Spleen (tissue), 11 donors: ENCODE data around the gene RPRD1B. TPM values are rescaled to one million over a fixed set of nuclear protein-coding genes. Genes with fewer than 3 reads are reported as not detected.

ENCODE experiments used
- DNase-seq: peaks from one replicate; pipeline ENCODE4 v3.0.0-alpha.2; 2020
- H3K27ac ChIP-seq, 8 donors: fragments of 200-600 bp; sonication (generic) in 7 of 8; 1 replicate in 4 of 8; 2 replicates in 4 of 8; pipeline versions ENCODE4 v1.5.0 to v1.8.0; 2016 to 2021; ENCODE audit warnings: inconsistent platforms in 4 of 8, mild to moderate bottlenecking in 4 of 8, moderate library complexity in 1 of 8
- H3K27me3 ChIP-seq, 7 donors: fragments of 200-600 bp; sonication (generic) in 6 of 7; replicated peaks in 1 of 7; 1 replicate in 4 of 7; 2 replicates in 3 of 7; pipeline versions ENCODE4 v1.5.0 to v1.8.0; 2016 to 2021; ENCODE audit warnings: inconsistent platforms in 3 of 7, mild to moderate bottlenecking in 1 of 7
- H3K36me3 ChIP-seq, 6 donors: fragments of 200-600 bp; sonication (generic) in 5 of 6; 1 replicate in 4 of 6; 2 replicates in 2 of 6; pipeline versions ENCODE4 v1.5.0 to v1.8.0; 2016 to 2021; ENCODE audit warnings: inconsistent platforms in 2 of 6
- H3K4me1 ChIP-seq, 6 donors: fragments of 200-600 bp; sonication (generic) in 5 of 6; 1 replicate in 3 of 6; 2 replicates in 3 of 6; pipeline versions ENCODE4 v1.5.0 to v1.8.0; 2016 to 2021; ENCODE audit warnings: inconsistent platforms in 3 of 6
- H3K4me3 ChIP-seq, 8 donors: fragments of 200-600 bp; sonication (generic) in 7 of 8; 1 replicate in 4 of 8; 2 replicates in 4 of 8; pipeline versions ENCODE4 v1.5.0 to v1.8.0; 2016 to 2021; ENCODE audit warnings: inconsistent platforms in 4 of 8, mild to moderate bottlenecking in 4 of 8, moderate library complexity in 2 of 8
- H3K9me3 ChIP-seq, 8 donors: fragments of 200-600 bp; sonication (generic) in 7 of 8; 1 replicate in 4 of 8; 2 replicates in 4 of 8; pipeline versions ENCODE4 v1.5.0 to v1.8.0; 2016 to 2021; ENCODE audit warnings: inconsistent platforms in 4 of 8
- CTCF ChIP-seq, 11 experiments: fragments of 200-600 bp in 7 of 11; fragments of 450-650 bp in 4 of 11; sonication (generic) in 4 of 11; IDR thresholded peaks in 8 of 11; conservative IDR thresholded peaks in 3 of 11; 1 replicate in 7 of 11; 2 replicates in 4 of 11; pipeline versions ENCODE4 v1.4.0 to v1.8.0; 2016 to 2021; ENCODE audit warnings: antibody characterized with exemption in 11 of 11, inconsistent platforms in 4 of 11, mild to moderate bottlenecking in 1 of 11
- POLR2A ChIP-seq, 3 donors: fragments of 450-650 bp; IDR thresholded peaks; one replicate each; pipeline ENCODE4 v1.5.1; 2017; ENCODE audit warnings: antibody characterized with exemption in 3 of 3, mild to moderate bottlenecking in 1 of 3
- POLR2AphosphoS5 ChIP-seq, 3 donors: sonication (generic); formaldehyde crosslinking; IDR thresholded peaks; one replicate each; pipeline ENCODE4 v1.5.1; 2017; ENCODE audit warnings: antibody characterized with exemption in 3 of 3
- WGBS, 5 donors: extraction: QIAGEN DNeasy Blood & Tissue Kit in 3 of 5; methylation state at CpG; one replicate each; pipeline versions ENCODE4 v1.1.5 to v1.1.7; 2013 to 2018; 5-methylcytosine and 5-hydroxymethylcytosine counted together
- intact Hi-C: fragments of 100-400 bp; cut with DNase I; formaldehyde crosslinking; loops from one replicate; pipeline ENCODE4 v1.15.0; 2023; ENCODE audit warnings: low total_unique reads
- polyA plus RNA-seq, 3 donors: library from polyadenylated mRNA; stranded (reverse); fragments of 200-250 nt; gene quantifications; one replicate each; pipeline ENCODE4 v1.2.1, GENCODE V29; 2013
- total RNA-seq, 7 donors: library from RNA; depleted of rRNA in 3 of 7; stranded (reverse); fragments of >200 nt in 3 of 7; fragmentation: NEBNext Ultra II Directional in 4 of 7; extraction: Animal tissue kit (Norgen Biotek cat#: 25700) in 4 of 7; gene quantifications; one replicate each; pipeline versions ENCODE4 v1.1.0 to v1.2.1, GENCODE V29; 2016 to 2021
- donor health status: healthy with polysubstance abuse.
- donor health status: DM: no; HTN: no; CAD: no; lungs with moderate emphysema.
- donor health status: DM: no; HTN: no; CAD: no.
- donor health status: Bipolar disorder and iron deficiency.
- donor health status: healthy.
- donor health status: DM: no; HTN: no; CAD: no.
- donor health status: DM: yes; HTN: yes; CAD: no.

The RPRD1B gene
- total and polyA plus RNA-seq, 10 donors, result 7.1 to 42.0 (median 31.2) TPM

- peaks cover 0 to 4% (median 0%) of the 10 kb centered on the region in 8 donors for H3K9me3 ChIP-seq
- peaks cover 0 to 66% (median 20%) of the 10 kb centered on the region in 6 donors for H3K4me1 ChIP-seq
- intact Hi-C loops, result no loop called here
- no peak for DNase-seq
- TF ChIP-seq CTCF (IDR thresholded peaks at IDR 0.05 in 8 of 11, conservative IDR thresholded peaks at IDR 0.05 in 3 of 11) (peak in 5 of 11 experiments; percentile 9 to 33 (median 14)), POLR2A (IDR thresholded peaks at IDR 0.05) (no peak)
- peaks cover 0 to 71% (median 15%) of the 10 kb centered on the region in 6 donors for H3K36me3 ChIP-seq
- no peaks in the 10 kb centered on the region for H3K27me3 ChIP-seq
- H3K4me3 ChIP-seq, result no peak overlapping the region
- peak overlapping the region in 4 of 8 donors; percentile 19 to 39 (median 30) for H3K27ac ChIP-seq
Measured at GRCh38 chr20:38076548-38076947, 43.0 kb downstream of the RPRD1B start.

- Histone ChIP-seq H3K27ac (peak overlapping the region in 2 of 8 donors; percentile 11 to 19), H3K9me3 (peaks cover 0 to 4% (median 0%) of the 10 kb centered on the region in 8 donors), H3K36me3 (peaks cover 0 to 68% (median 8%) of the 10 kb centered on the region in 6 donors), H3K4me3 (no peak overlapping the region), H3K4me1 (peaks cover 0 to 59% (median 18%) of the 10 kb centered on the region in 6 donors), H3K27me3 (no peaks in the 10 kb centered on the region)
- intact Hi-C loops, result no loop called here
- DNase-seq, result no peak
- no peak for TF ChIP-seq CTCF (IDR thresholded peaks at IDR 0.05 in 8 of 11, conservative IDR thresholded peaks at IDR 0.05 in 3 of 11)
- TF ChIP-seq POLR2A (IDR thresholded peaks at IDR 0.05), result no peak
- no peak for TF ChIP-seq POLR2AphosphoS5 (IDR thresholded peaks at IDR 0.05)
- WGBS, 5 donors, result 85 to 100% (median 96%) methylated on average over 2 of the region's 2 CpGs
Measured at GRCh38 chr20:38078084-38078483, 44.5 kb downstream of the RPRD1B start.

- H3K9me3 ChIP-seq, result peaks cover 0 to 4% (median 0%) of the 10 kb centered on the region in 8 donors
- H3K36me3 ChIP-seq, result peaks cover 0 to 72% (median 15%) of the 10 kb centered on the region in 6 donors
- intact Hi-C loops, result no loop called here
- TF ChIP-seq CTCF (IDR thresholded peaks at IDR 0.05 in 8 of 11, conservative IDR thresholded peaks at IDR 0.05 in 3 of 11) (no peak), POLR2A (IDR thresholded peaks at IDR 0.05) (no peak), POLR2AphosphoS5 (IDR thresholded peaks at IDR 0.05) (no peak)
- H3K27ac ChIP-seq, result no peak overlapping the region
- WGBS, 5 donors, result 97 to 99% (median 98%) methylated on average over 3 of the region's 3 CpGs
- DNase-seq, result no peak
- no peak overlapping the region for H3K4me3 ChIP-seq
- H3K4me1 ChIP-seq, result peaks cover 0 to 48% (median 17%) of the 10 kb centered on the region in 6 donors
- H3K27me3 ChIP-seq, result no peaks in the 10 kb centered on the region
Measured at GRCh38 chr20:38079353-38079752, 45.8 kb downstream of the RPRD1B start.

GRCh38 chr20:38081575-38081974 is 48.0 kb downstream of the RPRD1B start:
- peaks cover 0 to 4% (median 0%) of the 10 kb centered on the region in 8 donors for H3K9me3 ChIP-seq
- H3K27ac ChIP-seq, result no peak overlapping the region
- no peak overlapping the region for H3K4me3 ChIP-seq
- WGBS, 5 donors, result 67 to 81% (median 74%) methylated on average over 3 of the region's 3 CpGs
- peaks cover 0 to 88% (median 27%) of the 10 kb centered on the region in 6 donors for H3K36me3 ChIP-seq
- intact Hi-C loops, result no loop called here
- H3K4me1 ChIP-seq, result peaks cover 0 to 37% (median 11%) of the 10 kb centered on the region in 6 donors
- TF ChIP-seq POLR2AphosphoS5 (IDR thresholded peaks at IDR 0.05), result no peak
- H3K27me3 ChIP-seq, result no peaks in the 10 kb centered on the region
- DNase-seq, result no peak

- no peak for TF ChIP-seq POLR2A (IDR thresholded peaks at IDR 0.05)
- no peak for TF ChIP-seq CTCF (IDR thresholded peaks at IDR 0.05 in 8 of 11, conservative IDR thresholded peaks at IDR 0.05 in 3 of 11)
- TF ChIP-seq POLR2AphosphoS5 (IDR thresholded peaks at IDR 0.05), result no peak
- Histone ChIP-seq H3K27me3 (no peaks in the 10 kb centered on the region), H3K4me1 (peaks cover 0 to 26% (median 8%) of the 10 kb centered on the region in 6 donors), H3K4me3 (no peak overlapping the region), H3K9me3 (peaks cover 0 to 4% (median 0%) of the 10 kb centered on the region in 8 donors), H3K27ac (peak overlapping the region in 1 of 8 donors; percentile 52), H3K36me3 (peaks cover 0 to 88% (median 30%) of the 10 kb centered on the region in 6 donors)
- no peak for DNase-seq
- intact Hi-C loops, result no loop called here
Measured at GRCh38 chr20:38082894-38083293, 49.3 kb downstream of the RPRD1B start.
